Heart left ventricle (tissue), 16 donors: ENCODE measurements around the gene ZNF79. TPM values are rescaled to one million over a fixed set of nuclear protein-coding genes. Genes with fewer than 3 reads are reported as not detected.

Source experiments
- ATAC-seq, 4 donors: fragments of 200-7000 bp; cut with Tn5 transposase; one replicate each; pipeline ENCODE4 v1.9.1; 2020 to 2022; ENCODE audit warnings: moderate library complexity in 4 of 4, mild to moderate bottlenecking in 3 of 4, moderate number of reproducible peaks in 1 of 4
- DNase-seq, 5 donors: peaks; one replicate each; pipeline ENCODE4 v3.0.0-alpha.2; 2020
- H3K27ac ChIP-seq, 12 donors: fragments of 200-600 bp; sonication (generic) in 4 of 12; one replicate each; pipeline versions ENCODE4 v1.5.0 to v1.8.0; 2016 to 2022; ENCODE audit warnings: mild to moderate bottlenecking in 2 of 12
- H3K27me3 ChIP-seq, 9 donors: fragments of 200-600 bp; sonication (generic) in 2 of 9; one replicate each; pipeline versions ENCODE4 v1.5.1 to v1.8.0; 2016 to 2022; ENCODE audit warnings: mild to moderate bottlenecking in 3 of 9
- H3K36me3 ChIP-seq, 9 donors: fragments of 200-600 bp; sonication (generic) in 2 of 9; one replicate each; pipeline versions ENCODE4 v1.5.0 to v1.8.0; 2018 to 2022; ENCODE audit warnings: mild to moderate bottlenecking in 2 of 9
- H3K4me1 ChIP-seq, 12 donors: fragments of 200-600 bp; sonication (generic) in 4 of 12; one replicate each; pipeline versions ENCODE4 v1.5.0 to v1.8.0; 2016 to 2022; ENCODE audit warnings: mild to moderate bottlenecking in 3 of 12
- H3K4me3 ChIP-seq, 12 donors: fragments of 200-600 bp; sonication (generic) in 4 of 12; one replicate each; pipeline versions ENCODE4 v1.5.0 to v1.8.0; 2017 to 2022; ENCODE audit warnings: mild to moderate bottlenecking in 9 of 12, moderate library complexity in 4 of 12
- H3K9me3 ChIP-seq, 12 donors: fragments of 200-600 bp; sonication (generic) in 4 of 12; one replicate each; pipeline versions ENCODE4 v1.5.0 to v1.8.0; 2016 to 2022; ENCODE audit warnings: mild to moderate bottlenecking in 1 of 12
- POLR2A ChIP-seq, 2 donors: fragments of 450-650 bp; IDR thresholded peaks; one replicate each; pipeline ENCODE4 v1.6.1; 2017; ENCODE audit warnings: antibody characterized with exemption in 2 of 2, mild to moderate bottlenecking in 2 of 2, moderate library complexity in 2 of 2
- WGBS, 4 donors: extraction: QIAGEN DNeasy Blood & Tissue Kit in 2 of 4; methylation state at CpG; one replicate each; pipeline versions ENCODE4 v1.1.5 to v1.1.7; 2013 to 2018; 5-methylcytosine and 5-hydroxymethylcytosine counted together
- intact Hi-C, 10 donors: fragments of 100-400 bp; cut with DNase I; formaldehyde crosslinking; loops; one replicate each; pipeline versions ENCODE4 v1.11.1 to v1.14.2; 2022
- polyA plus RNA-seq, 2 donors: library from polyadenylated mRNA; stranded (reverse); fragments of 200-250 nt; gene quantifications; one replicate each; pipeline ENCODE4 v1.2.3, GENCODE V29; 2013
- total RNA-seq, 9 donors: library from RNA; depleted of rRNA in 2 of 9; stranded (reverse); fragments of >200 nt in 2 of 9; fragmentation: NEBNext Ultra II Directional in 3 of 9; extraction: Animal tissue kit (Norgen Biotek cat#: 25700) in 3 of 9; gene quantifications; one replicate each; pipeline versions ENCODE4 v1.1.0 to v1.2.4, GENCODE V29; 2016 to 2023
- TF ChIP-seq, protein P1 (sequence below), 12 donors: fragments of 200-600 bp; sonication (generic) in 4 of 12; IDR thresholded peaks; one replicate each; pipeline versions ENCODE4 v1.5.0 to v1.8.0; 2018 to 2022; ENCODE audit warnings: antibody characterized with exemption in 12 of 12, mild to moderate bottlenecking in 5 of 12
- donor health status: ischemic (EF 13 %, LVEDD 7.1; RV severe dilation, severe dysfunction).
- donor health status: healthy with polysubstance abuse.
- donor health status: DM: no; HTN: yes; CAD: no.
- donor health status: DM: no; HTN: no; CAD: no.
- donor health status: ischemic (EF 25% LVEDD 6.9; RV normal size, moderate dysfunction).
- donor health status: ischemic (EF 25% LVEDD 5.7; RV mildly dilated, moderate dysfunction).
- donor health status: healthy.
- donor health status: DM: yes; HTN: yes; CAD: no.
- donor health status: ischemic (EF 35%, LVEDD 5.7; RV mildly dilated, moderate dysfunction).
- donor health status: nonischemic (EF 11% LVEDD 7.7; RV severe dilation, severe dysfunction).
- donor health status: DM: yes; HTN: yes; CAD: no.
- donor health status: PGD.
- donor health status: ischemic (EF 29% LVEDD 5.4; RV normal size, mild dysfunction).
- donor health status: nonischemic (EF 23%, LVEDD 6.1; RV moderate dilation, normal function).

ZNF79 gene
- total and polyA plus RNA-seq, 11 donors = 3.1 to 7.4 (median 5.6) TPM

GRCh38 chr9:127473932-127474331 is 49.8 kb downstream of the ZNF79 start:
- DNase-seq = no peak
- Histone ChIP-seq H3K27me3 (no peaks in the 10 kb centered on the region), H3K27ac (peak overlapping the region in 3 of 12 donors; percentile 52 to 61 (median 57)), H3K36me3 (peaks cover 0 to 88% (median 79%) of the 10 kb centered on the region in 9 donors), H3K4me1 (peaks cover 0 to 12% (median 0%) of the 10 kb centered on the region in 12 donors), H3K9me3 (no peaks in the 10 kb centered on the region), H3K4me3 (no peak overlapping the region)
- intact Hi-C loops = no loop called here
- peak; percentile 57 to 76 (median 71) for ATAC-seq
- 80 to 94% (median 85%) methylated on average over 4 of the region's 4 CpGs for WGBS, 4 donors
- TF ChIP-seq, protein P1, sequence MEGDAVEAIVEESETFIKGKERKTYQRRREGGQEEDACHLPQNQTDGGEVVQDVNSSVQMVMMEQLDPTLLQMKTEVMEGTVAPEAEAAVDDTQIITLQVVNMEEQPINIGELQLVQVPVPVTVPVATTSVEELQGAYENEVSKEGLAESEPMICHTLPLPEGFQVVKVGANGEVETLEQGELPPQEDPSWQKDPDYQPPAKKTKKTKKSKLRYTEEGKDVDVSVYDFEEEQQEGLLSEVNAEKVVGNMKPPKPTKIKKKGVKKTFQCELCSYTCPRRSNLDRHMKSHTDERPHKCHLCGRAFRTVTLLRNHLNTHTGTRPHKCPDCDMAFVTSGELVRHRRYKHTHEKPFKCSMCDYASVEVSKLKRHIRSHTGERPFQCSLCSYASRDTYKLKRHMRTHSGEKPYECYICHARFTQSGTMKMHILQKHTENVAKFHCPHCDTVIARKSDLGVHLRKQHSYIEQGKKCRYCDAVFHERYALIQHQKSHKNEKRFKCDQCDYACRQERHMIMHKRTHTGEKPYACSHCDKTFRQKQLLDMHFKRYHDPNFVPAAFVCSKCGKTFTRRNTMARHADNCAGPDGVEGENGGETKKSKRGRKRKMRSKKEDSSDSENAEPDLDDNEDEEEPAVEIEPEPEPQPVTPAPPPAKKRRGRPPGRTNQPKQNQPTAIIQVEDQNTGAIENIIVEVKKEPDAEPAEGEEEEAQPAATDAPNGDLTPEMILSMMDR (IDR thresholded peaks at IDR 0.05) = no peak
- no peak for TF ChIP-seq POLR2A (IDR thresholded peaks at IDR 0.05)

- no peak for TF ChIP-seq POLR2A (IDR thresholded peaks at IDR 0.05)
- TF ChIP-seq, protein P1 (IDR thresholded peaks at IDR 0.05) = no peak
- intact Hi-C loops = no loop called here
- ATAC-seq (no peak), DNase-seq (no peak)
- Histone ChIP-seq H3K36me3 (peaks cover under 1 to 88% (median 79%) of the 10 kb centered on the region in 9 donors), H3K9me3 (no peaks in the 10 kb centered on the region), H3K4me3 (no peak overlapping the region), H3K27me3 (no peaks in the 10 kb centered on the region), H3K27ac (peak overlapping the region in 1 of 12 donors; percentile 57), H3K4me1 (peaks cover 0 to 12% (median 0%) of the 10 kb centered on the region in 12 donors)
- 85 to 92% (median 91%) methylated on average over 5 of the region's 5 CpGs for WGBS, 4 donors
Observed at GRCh38 chr9:127474592-127474991, 50.4 kb downstream of the ZNF79 start.

GRCh38 chr9:127479507-127480081 is 55.4 kb downstream of the ZNF79 start:
- no peak for ATAC-seq

GRCh38 chr9:127482662-127483061 is 58.5 kb downstream of the ZNF79 start:
- Histone ChIP-seq H3K27me3 (no peaks in the 10 kb centered on the region), H3K36me3 (peaks cover 7 to 98% (median 94%) of the 10 kb centered on the region in 9 donors), H3K4me3 (no peak overlapping the region), H3K27ac (no peak overlapping the region), H3K9me3 (no peaks in the 10 kb centered on the region), H3K4me1 (no peaks in the 10 kb centered on the region)
- WGBS, 4 donors = 96 to 99% (median 97%) methylated on average over 9 of the region's 9 CpGs
- ATAC-seq = no peak
- DNase-seq = no peak
- TF ChIP-seq, protein P1 (IDR thresholded peaks at IDR 0.05) = no peak
- no peak for TF ChIP-seq POLR2A (IDR thresholded peaks at IDR 0.05)
- intact Hi-C loops = loop anchor here in 1 of 10 donors (10.0 kb wide), 1 partner anchor 402 kb away; no protein-coding TSS in a partner anchor

More at GRCh38 chr9:127479507-127480081, 55.4 kb downstream of the ZNF79 start:
- TF ChIP-seq, protein P1 (IDR thresholded peaks at IDR 0.05) = no peak
- no peak for TF ChIP-seq POLR2A (IDR thresholded peaks at IDR 0.05)
- H3K27ac ChIP-seq = no peak overlapping the region
- H3K4me3 ChIP-seq = no peak overlapping the region
- no peaks in the 10 kb centered on the region for H3K9me3 ChIP-seq
- intact Hi-C loops = loop anchor here in 1 of 10 donors (10.0 kb wide), 1 partner anchor 405 kb away; no protein-coding TSS in a partner anchor
- H3K4me1 ChIP-seq = no peaks in the 10 kb centered on the region
- 76 to 91% (median 84%) methylated on average over 12 to 17 of the region's 17 CpGs for WGBS, 4 donors
- H3K36me3 ChIP-seq = peaks cover 5 to 100% (median 90%) of the 10 kb centered on the region in 9 donors
- DNase-seq = no peak
- no peaks in the 10 kb centered on the region for H3K27me3 ChIP-seq
